DND-41 (cell line): ENCODE data around the gene GHDC.
A peak's percentile ranks its signal among the peaks of the same experiment; 100 is the strongest.

Source experiments
- ATAC-seq: fragments of 200-7000 bp; cut with Tn5 transposase; 3 replicates; pipeline ENCODE4 v1.9.1; 2021; ENCODE audit warnings: low read depth; ENCODE audit not compliant: insufficient read depth
- DNase-seq: peaks from one replicate; pipeline ENCODE4 v3.0.0-alpha.2; 2020
- H2AFZ ChIP-seq: 2 replicates; pipeline ENCODE4 v1.6.0; 2012; ENCODE audit warnings: low read depth, low read length
- H3K27ac ChIP-seq: 2 replicates; pipeline ENCODE4 v1.5.1; 2012; ENCODE audit warnings: low read length, inconsistent platforms
- H3K27me3 ChIP-seq: fragments of 200-600 bp; sonication (generic); 2 replicates; pipeline ENCODE4 v1.6.0; 2012; ENCODE audit warnings: low read length, mild to moderate bottlenecking, inconsistent platforms; ENCODE audit not compliant: insufficient read depth, poor library complexity
- H3K36me3 ChIP-seq: 2 replicates; pipeline ENCODE4 v1.5.1; 2012; ENCODE audit warnings: low read length, inconsistent platforms; ENCODE audit not compliant: insufficient read depth
- H3K4me1 ChIP-seq: 2 replicates; pipeline ENCODE4 v1.5.1; 2012; ENCODE audit warnings: mild to moderate bottlenecking, low read length; ENCODE audit not compliant: insufficient read depth
- H3K4me2 ChIP-seq: 2 replicates; pipeline ENCODE4 v1.6.0; 2012; ENCODE audit warnings: mild to moderate bottlenecking, moderate library complexity, low read length, inconsistent platforms; ENCODE audit not compliant: insufficient read depth
- H3K4me3 ChIP-seq, 2 experiments: fragments of 200-600 bp in 1 of 2; shearing (Covaris generic) in 1 of 2; 2 replicates each; pipeline ENCODE4 v1.5.1; 2012 to 2016; ENCODE audit warnings: inconsistent platforms in 2 of 2, low read length in 2 of 2, mild to moderate bottlenecking in 2 of 2, low read depth in 1 of 2, moderate library complexity in 1 of 2
- H3K79me2 ChIP-seq: 2 replicates; pipeline ENCODE4 v1.6.0; 2012; ENCODE audit warnings: low read length, inconsistent platforms; ENCODE audit not compliant: insufficient read depth
- H3K9ac ChIP-seq: 2 replicates; pipeline ENCODE4 v1.6.0; 2012; ENCODE audit warnings: low read depth, mild to moderate bottlenecking, inconsistent platforms, low read length, moderate library complexity
- H3K9me3 ChIP-seq: 2 replicates; pipeline ENCODE4 v1.5.1; 2012; ENCODE audit warnings: low read length, moderate library complexity, mild to moderate bottlenecking, inconsistent platforms; ENCODE audit not compliant: insufficient read depth, severe bottlenecking
- H4K20me1 ChIP-seq: 2 replicates; pipeline ENCODE4 v1.6.0; 2012; ENCODE audit warnings: low read length; ENCODE audit not compliant: insufficient read depth
- EZH2 ChIP-seq: IDR thresholded peaks from 3 replicates; pipeline ENCODE4 v1.6.1; 2012; ENCODE audit warnings: borderline replicate concordance, low read depth, mild to moderate bottlenecking, moderate library complexity, low read length, inconsistent platforms; ENCODE audit not compliant: severe bottlenecking
- TF ChIP-seq, protein P1 (sequence below): IDR thresholded peaks from 2 replicates; pipeline ENCODE4 v1.5.1; 2012; ENCODE audit warnings: borderline replicate concordance, low read length, moderate library complexity, mild to moderate bottlenecking; ENCODE audit not compliant: poor library complexity, severe bottlenecking; ENCODE audit errors: extremely low read depth

GHDC gene

DNA sequence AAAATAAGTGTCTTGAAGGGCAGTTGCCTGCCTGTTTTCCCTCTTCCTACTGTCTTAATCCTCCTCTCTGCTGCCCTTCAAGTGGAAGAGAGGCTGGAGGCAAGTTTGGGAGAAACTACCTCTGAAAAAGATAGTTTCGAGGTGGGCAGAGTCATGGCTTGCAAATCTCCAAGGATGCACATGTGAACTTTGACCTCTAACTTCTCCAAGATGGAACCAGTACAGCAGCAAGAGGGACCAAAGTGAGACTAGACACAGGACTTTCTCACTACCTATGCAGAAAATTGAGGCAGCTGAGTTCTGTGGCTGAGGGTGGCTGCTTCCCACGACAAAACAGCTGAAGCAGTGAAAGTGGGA is 12.5 kb downstream of the GHDC start:
- H3K36me3 ChIP-seq, result no peaks in the 10 kb centered on the region
- ATAC-seq (no peak), DNase-seq (no peak)
- no peak overlapping the region for H2AFZ ChIP-seq
- no peaks in the 10 kb centered on the region for H3K9me3 ChIP-seq
- H3K79me2 ChIP-seq, result no peaks in the 10 kb centered on the region
- H3K27me3 ChIP-seq, result no peaks in the 10 kb centered on the region
- no peak overlapping the region for H3K27ac ChIP-seq
- H4K20me1 ChIP-seq, result no peaks in the 10 kb centered on the region
- H3K9ac ChIP-seq, result no peak overlapping the region
- peaks cover 26% of the 10 kb centered on the region for H3K4me1 ChIP-seq
- no peak overlapping the region for H3K4me3 ChIP-seq
- peak overlapping the region; percentile 12; the same call in 1 of the 2 replicates for H3K4me2 ChIP-seq
- TF ChIP-seq, protein P1, sequence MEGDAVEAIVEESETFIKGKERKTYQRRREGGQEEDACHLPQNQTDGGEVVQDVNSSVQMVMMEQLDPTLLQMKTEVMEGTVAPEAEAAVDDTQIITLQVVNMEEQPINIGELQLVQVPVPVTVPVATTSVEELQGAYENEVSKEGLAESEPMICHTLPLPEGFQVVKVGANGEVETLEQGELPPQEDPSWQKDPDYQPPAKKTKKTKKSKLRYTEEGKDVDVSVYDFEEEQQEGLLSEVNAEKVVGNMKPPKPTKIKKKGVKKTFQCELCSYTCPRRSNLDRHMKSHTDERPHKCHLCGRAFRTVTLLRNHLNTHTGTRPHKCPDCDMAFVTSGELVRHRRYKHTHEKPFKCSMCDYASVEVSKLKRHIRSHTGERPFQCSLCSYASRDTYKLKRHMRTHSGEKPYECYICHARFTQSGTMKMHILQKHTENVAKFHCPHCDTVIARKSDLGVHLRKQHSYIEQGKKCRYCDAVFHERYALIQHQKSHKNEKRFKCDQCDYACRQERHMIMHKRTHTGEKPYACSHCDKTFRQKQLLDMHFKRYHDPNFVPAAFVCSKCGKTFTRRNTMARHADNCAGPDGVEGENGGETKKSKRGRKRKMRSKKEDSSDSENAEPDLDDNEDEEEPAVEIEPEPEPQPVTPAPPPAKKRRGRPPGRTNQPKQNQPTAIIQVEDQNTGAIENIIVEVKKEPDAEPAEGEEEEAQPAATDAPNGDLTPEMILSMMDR, result no peak
- no peak for TF ChIP-seq EZH2

DNA sequence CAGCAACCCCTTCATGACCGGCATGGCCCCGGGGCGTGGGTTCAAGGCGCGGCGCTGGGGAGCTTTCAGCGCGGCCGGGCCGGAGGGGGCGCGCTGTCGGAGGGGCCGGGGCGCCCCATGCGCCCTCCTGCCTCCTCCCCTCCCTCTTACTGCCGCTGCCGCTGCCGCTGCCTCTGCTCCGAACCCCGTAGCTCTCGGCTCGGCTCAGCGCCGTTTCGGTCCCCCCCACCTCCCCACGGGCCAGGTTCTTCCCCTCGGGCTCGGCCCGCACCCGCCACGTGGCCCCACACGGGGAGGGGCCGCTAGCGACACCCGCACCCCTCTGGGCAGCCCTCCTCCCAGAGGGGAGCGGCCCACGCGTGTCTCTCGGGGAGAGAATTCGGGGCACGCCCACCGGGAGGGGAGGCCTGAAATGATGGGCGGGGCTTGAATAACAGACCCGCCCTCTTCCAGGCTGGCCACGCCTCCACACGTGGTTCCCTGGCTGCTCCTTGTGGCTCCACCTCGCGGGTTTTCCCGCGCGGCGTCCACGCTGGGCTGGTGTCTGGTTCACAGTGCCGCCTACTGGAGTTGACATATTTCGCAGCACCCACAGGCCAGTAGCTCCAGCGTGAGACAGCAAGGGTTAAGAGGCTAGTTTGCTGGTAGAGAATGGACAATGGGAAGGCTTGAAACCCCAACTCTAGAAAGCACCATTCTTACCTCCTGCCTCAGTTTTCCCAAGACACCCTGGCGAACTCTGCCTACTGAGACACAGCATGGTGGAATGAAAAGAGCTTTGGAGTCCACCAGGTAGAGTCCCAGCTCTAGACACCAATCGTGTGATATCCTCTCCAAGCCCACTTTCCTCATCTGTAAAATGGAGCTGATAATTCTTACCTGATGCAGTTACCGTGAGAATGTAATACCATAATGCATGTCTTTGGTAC is 13.1 kb downstream of the GHDC start, which contains the start of gene KCNH4:
Gene KCNH4, minus strand, starts transcription at position 221 of the 929 bp plus-strand sequence. Its CDS starts 197 bp downstream, at position 24.
- Histone ChIP-seq H3K4me3 (no peak within 1 kb of the TSS), H3K9ac (no peak within 1 kb of the TSS), H2AFZ (no peak within 1 kb of the TSS), H3K27me3 (no peaks in the 10 kb centered on the region), H3K36me3 (no peaks in the 10 kb centered on the region), H3K79me2 (no peaks in the 10 kb centered on the region), H3K27ac (no peak within 1 kb of the TSS), H3K4me2 (peak within 1 kb of the TSS; percentile 12; the same call in 1 of the 2 replicates), H4K20me1 (no peaks in the 10 kb centered on the region), H3K9me3 (no peaks in the 10 kb centered on the region), H3K4me1 (peaks cover 26% of the 10 kb centered on the region)
- TF ChIP-seq, protein P1, result peak; percentile 20
- TF ChIP-seq EZH2, result no peak
- no peak for ATAC-seq
- DNase-seq, result peak; percentile 37

DNA sequence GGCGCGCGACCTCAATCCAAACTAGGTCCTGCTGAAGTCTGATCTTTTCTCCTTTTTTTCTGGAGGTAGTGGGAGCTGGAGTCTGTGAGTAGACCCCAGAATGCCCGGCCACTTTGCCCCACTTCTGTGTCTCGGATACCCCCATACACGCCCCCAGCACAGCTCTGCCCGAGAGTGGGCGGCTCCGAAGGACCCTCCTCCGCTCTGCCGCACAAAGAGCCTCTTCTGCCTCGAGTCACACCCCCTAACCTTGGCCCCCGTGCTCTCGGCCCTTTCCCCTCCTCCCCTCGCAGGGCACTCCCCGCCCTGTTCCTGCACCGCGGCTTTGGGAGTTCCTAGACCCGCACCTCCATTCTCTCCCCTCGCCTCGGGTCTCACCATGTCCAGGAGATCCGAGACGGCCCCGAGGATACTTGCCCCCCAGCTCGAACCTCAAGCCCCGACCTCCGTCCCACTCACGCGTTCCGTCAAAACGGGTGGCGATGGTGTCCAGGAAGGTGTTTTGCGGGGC is 13.8 kb downstream of the GHDC start:
- no peak overlapping the region for H2AFZ ChIP-seq
- no peak overlapping the region for H3K27ac ChIP-seq
- H3K9ac ChIP-seq, result no peak overlapping the region
- no peaks in the 10 kb centered on the region for H3K36me3 ChIP-seq
- TF ChIP-seq EZH2, result no peak
- TF ChIP-seq, protein P1, result no peak
- no peaks in the 10 kb centered on the region for H4K20me1 ChIP-seq
- ATAC-seq, result no peak
- no peak overlapping the region for H3K4me2 ChIP-seq
- H3K4me1 ChIP-seq, result peaks cover 26% of the 10 kb centered on the region
- no peaks in the 10 kb centered on the region for H3K79me2 ChIP-seq
- no peak for DNase-seq
- no peaks in the 10 kb centered on the region for H3K9me3 ChIP-seq
- H3K4me3 ChIP-seq, result no peak overlapping the region
- H3K27me3 ChIP-seq, result no peaks in the 10 kb centered on the region
